Spleen (tissue), 11 donors: ENCODE results near the gene PIGU. TPM values are rescaled to one million over a fixed set of nuclear protein-coding genes. Genes with fewer than 3 reads are reported as not detected.

Source experiments
- DNase-seq: peaks from one replicate; pipeline ENCODE4 v3.0.0-alpha.2; 2020
- H3K27ac ChIP-seq, 8 donors: fragments of 200-600 bp; sonication (generic) in 7 of 8; 1 replicate in 4 of 8; 2 replicates in 4 of 8; pipeline versions ENCODE4 v1.5.0 to v1.8.0; 2016 to 2021; ENCODE audit warnings: inconsistent platforms in 4 of 8, mild to moderate bottlenecking in 4 of 8, moderate library complexity in 1 of 8
- H3K27me3 ChIP-seq, 7 donors: fragments of 200-600 bp; sonication (generic) in 6 of 7; replicated peaks in 1 of 7; 1 replicate in 4 of 7; 2 replicates in 3 of 7; pipeline versions ENCODE4 v1.5.0 to v1.8.0; 2016 to 2021; ENCODE audit warnings: inconsistent platforms in 3 of 7, mild to moderate bottlenecking in 1 of 7
- H3K36me3 ChIP-seq, 6 donors: fragments of 200-600 bp; sonication (generic) in 5 of 6; 1 replicate in 4 of 6; 2 replicates in 2 of 6; pipeline versions ENCODE4 v1.5.0 to v1.8.0; 2016 to 2021; ENCODE audit warnings: inconsistent platforms in 2 of 6
- H3K4me1 ChIP-seq, 6 donors: fragments of 200-600 bp; sonication (generic) in 5 of 6; 1 replicate in 3 of 6; 2 replicates in 3 of 6; pipeline versions ENCODE4 v1.5.0 to v1.8.0; 2016 to 2021; ENCODE audit warnings: inconsistent platforms in 3 of 6
- H3K4me3 ChIP-seq, 8 donors: fragments of 200-600 bp; sonication (generic) in 7 of 8; 1 replicate in 4 of 8; 2 replicates in 4 of 8; pipeline versions ENCODE4 v1.5.0 to v1.8.0; 2016 to 2021; ENCODE audit warnings: inconsistent platforms in 4 of 8, mild to moderate bottlenecking in 4 of 8, moderate library complexity in 2 of 8
- H3K9me3 ChIP-seq, 8 donors: fragments of 200-600 bp; sonication (generic) in 7 of 8; 1 replicate in 4 of 8; 2 replicates in 4 of 8; pipeline versions ENCODE4 v1.5.0 to v1.8.0; 2016 to 2021; ENCODE audit warnings: inconsistent platforms in 4 of 8
- CTCF ChIP-seq, 11 experiments: fragments of 200-600 bp in 7 of 11; fragments of 450-650 bp in 4 of 11; sonication (generic) in 4 of 11; IDR thresholded peaks in 8 of 11; conservative IDR thresholded peaks in 3 of 11; 1 replicate in 7 of 11; 2 replicates in 4 of 11; pipeline versions ENCODE4 v1.4.0 to v1.8.0; 2016 to 2021; ENCODE audit warnings: antibody characterized with exemption in 11 of 11, inconsistent platforms in 4 of 11, mild to moderate bottlenecking in 1 of 11
- POLR2A ChIP-seq, 3 donors: fragments of 450-650 bp; IDR thresholded peaks; one replicate each; pipeline ENCODE4 v1.5.1; 2017; ENCODE audit warnings: antibody characterized with exemption in 3 of 3, mild to moderate bottlenecking in 1 of 3
- POLR2AphosphoS5 ChIP-seq, 3 donors: sonication (generic); formaldehyde crosslinking; IDR thresholded peaks; one replicate each; pipeline ENCODE4 v1.5.1; 2017; ENCODE audit warnings: antibody characterized with exemption in 3 of 3
- WGBS, 5 donors: extraction: QIAGEN DNeasy Blood & Tissue Kit in 3 of 5; methylation state at CpG; one replicate each; pipeline versions ENCODE4 v1.1.5 to v1.1.7; 2013 to 2018; 5-methylcytosine and 5-hydroxymethylcytosine counted together
- intact Hi-C: fragments of 100-400 bp; cut with DNase I; formaldehyde crosslinking; loops from one replicate; pipeline ENCODE4 v1.15.0; 2023; ENCODE audit warnings: low total_unique reads
- polyA plus RNA-seq, 3 donors: library from polyadenylated mRNA; stranded (reverse); fragments of 200-250 nt; gene quantifications; one replicate each; pipeline ENCODE4 v1.2.1, GENCODE V29; 2013
- total RNA-seq, 7 donors: library from RNA; depleted of rRNA in 3 of 7; stranded (reverse); fragments of >200 nt in 3 of 7; fragmentation: NEBNext Ultra II Directional in 4 of 7; extraction: Animal tissue kit (Norgen Biotek cat#: 25700) in 4 of 7; gene quantifications; one replicate each; pipeline versions ENCODE4 v1.1.0 to v1.2.1, GENCODE V29; 2016 to 2021
- donor health status: healthy with polysubstance abuse.
- donor health status: DM: no; HTN: no; CAD: no; lungs with moderate emphysema.
- donor health status: DM: no; HTN: no; CAD: no.
- donor health status: Bipolar disorder and iron deficiency.
- donor health status: healthy.
- donor health status: DM: no; HTN: no; CAD: no.
- donor health status: DM: yes; HTN: yes; CAD: no.

The PIGU gene
- total and polyA plus RNA-seq, 10 donors, result 10.0 to 20.4 (median 14.5) TPM

GRCh38 chr20:34644345-34644744 lies 32.5 kb downstream of the PIGU start:
- TF ChIP-seq CTCF (IDR thresholded peaks at IDR 0.05 in 8 of 11, conservative IDR thresholded peaks at IDR 0.05 in 3 of 11) (no peak), POLR2A (IDR thresholded peaks at IDR 0.05) (no peak), POLR2AphosphoS5 (IDR thresholded peaks at IDR 0.05) (no peak)
- intact Hi-C loops, result no loop called here
- H3K9me3 ChIP-seq, result no peaks in the 10 kb centered on the region

GRCh38 chr20:34643928-34644327 lies 33.0 kb downstream of the PIGU start:
- Histone ChIP-seq H3K27ac (peak overlapping the region in 2 of 8 donors; percentile 2 to 35), H3K27me3 (no peaks in the 10 kb centered on the region), H3K4me1 (peaks cover 0 to 4% (median 0%) of the 10 kb centered on the region in 6 donors), H3K36me3 (peaks cover 0 to 30% (median 2%) of the 10 kb centered on the region in 6 donors), H3K9me3 (no peaks in the 10 kb centered on the region), H3K4me3 (no peak overlapping the region)
- no peak for TF ChIP-seq POLR2AphosphoS5 (IDR thresholded peaks at IDR 0.05)
- TF ChIP-seq POLR2A (IDR thresholded peaks at IDR 0.05), result no peak
- TF ChIP-seq CTCF (IDR thresholded peaks at IDR 0.05 in 8 of 11, conservative IDR thresholded peaks at IDR 0.05 in 3 of 11), result no peak
- intact Hi-C loops, result no loop called here
- no peak for DNase-seq

More at GRCh38 chr20:34644345-34644744, 32.5 kb downstream of the PIGU start:
- H3K27ac ChIP-seq, result peak overlapping the region in 2 of 8 donors; percentile 2 to 35
- H3K36me3 ChIP-seq, result peaks cover 0 to 30% (median 2%) of the 10 kb centered on the region in 6 donors
- H3K4me1 ChIP-seq, result peaks cover 0 to 4% (median 0%) of the 10 kb centered on the region in 6 donors
- DNase-seq, result no peak
- H3K27me3 ChIP-seq, result no peaks in the 10 kb centered on the region
- WGBS, 5 donors, result 91 to 100% (median 95%) methylated on average over 1 of the region's 1 CpG
- no peak overlapping the region for H3K4me3 ChIP-seq

GRCh38 chr20:34642009-34642408 lies 34.9 kb downstream of the PIGU start:
- WGBS, 5 donors, result 27 to 64% (median 55%) methylated on average over 1 of the region's 1 CpG
- H3K27ac ChIP-seq, result peak overlapping the region in 1 of 8 donors; percentile 23
- TF ChIP-seq CTCF (IDR thresholded peaks at IDR 0.05 in 8 of 11, conservative IDR thresholded peaks at IDR 0.05 in 3 of 11) (no peak), POLR2AphosphoS5 (IDR thresholded peaks at IDR 0.05) (no peak), POLR2A (IDR thresholded peaks at IDR 0.05) (no peak)

GRCh38 chr20:34639755-34640222 lies 37.1 kb downstream of the PIGU start:
- Histone ChIP-seq H3K4me3 (no peak overlapping the region), H3K4me1 (peaks cover 0 to 4% (median 0%) of the 10 kb centered on the region in 6 donors), H3K36me3 (peaks cover 0 to 71% (median 15%) of the 10 kb centered on the region in 6 donors), H3K9me3 (no peaks in the 10 kb centered on the region), H3K27ac (no peak overlapping the region), H3K27me3 (no peaks in the 10 kb centered on the region)
- 59 to 82% (median 78%) methylated on average over 2 of the region's 2 CpGs for WGBS, 5 donors
- DNase-seq, result no peak
- intact Hi-C loops, result no loop called here
- no peak for TF ChIP-seq CTCF (IDR thresholded peaks at IDR 0.05 in 8 of 11, conservative IDR thresholded peaks at IDR 0.05 in 3 of 11)
- TF ChIP-seq POLR2AphosphoS5 (IDR thresholded peaks at IDR 0.05), result no peak
- no peak for TF ChIP-seq POLR2A (IDR thresholded peaks at IDR 0.05)

More at GRCh38 chr20:34642009-34642408, 34.9 kb downstream of the PIGU start:
- no peaks in the 10 kb centered on the region for H3K9me3 ChIP-seq
- intact Hi-C loops, result no loop called here
- no peak overlapping the region for H3K4me3 ChIP-seq
- DNase-seq, result no peak
- H3K36me3 ChIP-seq, result peaks cover 0 to 49% (median 9%) of the 10 kb centered on the region in 6 donors
- H3K4me1 ChIP-seq, result peaks cover 0 to 4% (median 0%) of the 10 kb centered on the region in 6 donors
- H3K27me3 ChIP-seq, result no peaks in the 10 kb centered on the region
